GM18951 (cell line): ENCODE results near the gene TRPT1.

Source experiments
- POLR2A ChIP-seq: IDR thresholded peaks from 4 replicates; pipeline ENCODE4 v1.6.1; 2011; ENCODE audit warnings: mild to moderate bottlenecking; ENCODE audit not compliant: insufficient read length, insufficient read depth; ENCODE audit errors: extremely low read depth
- in situ Hi-C: fragments of 300-500 bp; cut with MboI; formaldehyde crosslinking; loops from one replicate; pipeline ENCODE4 v1.12.0; 2022; ENCODE audit warnings: low sequenced_read_pairs, mixed read lengths, inconsistent platforms; ENCODE audit not compliant: unreplicated experiment

The TRPT1 gene, protein sequence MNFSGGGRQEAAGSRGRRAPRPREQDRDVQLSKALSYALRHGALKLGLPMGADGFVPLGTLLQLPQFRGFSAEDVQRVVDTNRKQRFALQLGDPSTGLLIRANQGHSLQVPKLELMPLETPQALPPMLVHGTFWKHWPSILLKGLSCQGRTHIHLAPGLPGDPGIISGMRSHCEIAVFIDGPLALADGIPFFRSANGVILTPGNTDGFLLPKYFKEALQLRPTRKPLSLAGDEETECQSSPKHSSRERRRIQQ

GRCh38 chr11:64225608-64226506, at the start of gene TRPT1, which contains the start of gene NUDT22:
TSS of gene TRPT1 (minus strand) at chr11:64226186. CDS start at chr11:64225860, 326 bp downstream.
TSS of gene NUDT22 (plus strand) at chr11:64226274. CDS start at chr11:64226653, 379 bp downstream.
- peak; percentile 84 for TF ChIP-seq POLR2A
- in situ Hi-C loops, result no loop called here

- no peak for TF ChIP-seq POLR2A
- in situ Hi-C loops, result no loop called here
Observed at GRCh38 chr11:64275031-64275800, 49.2 kb upstream of the TRPT1 start.

GRCh38 chr11:64269540-64270220, 43.7 kb upstream of the TRPT1 start:
- in situ Hi-C loops, result no loop called here
- peak; percentile 75 for TF ChIP-seq POLR2A

- in situ Hi-C loops, result no loop called here
- TF ChIP-seq POLR2A, result no peak
Observed at GRCh38 chr11:64268893-64269539, 43.0 kb upstream of the TRPT1 start.

- TF ChIP-seq POLR2A, result no peak
- in situ Hi-C loops, result no loop called here
Observed at GRCh38 chr11:64268025-64268892, 42.3 kb upstream of the TRPT1 start.

GRCh38 chr11:64267207-64267945, 41.4 kb upstream of the TRPT1 start:
- in situ Hi-C loops, result no loop called here
- TF ChIP-seq POLR2A, result no peak

DNA sequence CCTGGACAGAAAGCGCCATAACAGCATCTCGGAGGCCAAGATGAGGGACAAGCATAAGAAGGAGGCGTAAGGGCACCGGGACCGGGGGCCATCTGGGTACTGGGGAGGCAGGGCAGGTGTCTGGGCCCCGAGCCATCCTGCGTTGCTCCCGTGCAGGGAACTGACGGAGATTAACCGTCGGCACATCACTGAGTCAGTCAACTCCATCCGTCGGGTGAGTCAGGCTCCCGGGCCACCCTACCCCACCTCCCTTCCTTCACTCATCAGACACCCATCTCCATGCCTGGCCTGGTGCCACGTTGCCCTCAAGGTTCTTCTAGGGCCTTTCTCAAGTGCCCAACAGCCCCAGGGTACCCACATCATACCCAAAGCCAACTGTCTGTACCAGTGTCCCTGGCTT, 40.4 kb upstream of the TRPT1 start:
- no peak for TF ChIP-seq POLR2A
- in situ Hi-C loops, result no loop called here

- in situ Hi-C loops, result no loop called here
- no peak for TF ChIP-seq POLR2A
Observed at GRCh38 chr11:64265176-64266160, 39.5 kb upstream of the TRPT1 start.

DNA sequence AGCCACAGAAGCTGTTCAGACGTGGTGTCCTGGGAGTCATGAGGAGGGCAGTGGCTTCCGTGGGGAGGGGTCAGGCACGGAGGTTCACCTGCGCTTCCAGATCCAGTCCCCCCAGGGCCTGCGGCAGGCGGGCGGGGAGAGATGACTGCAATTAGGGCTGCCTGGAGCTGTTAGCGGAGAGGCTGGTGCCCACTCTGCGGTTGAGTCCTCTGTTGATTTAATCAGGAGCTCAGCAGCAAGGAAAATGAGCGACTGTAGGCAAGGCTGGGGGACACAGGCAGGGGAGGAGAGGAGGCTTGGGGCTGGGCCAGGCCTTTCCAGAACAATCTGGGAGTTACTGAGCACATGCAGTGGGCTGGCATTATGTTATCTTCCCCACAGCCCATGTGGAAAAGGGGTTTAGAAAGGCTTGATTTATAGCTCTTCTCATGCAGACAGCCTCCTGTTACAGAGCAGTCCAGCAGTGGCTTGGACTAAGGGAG, 38.4 kb upstream of the TRPT1 start:
- in situ Hi-C loops, result no loop called here
- TF ChIP-seq POLR2A, result no peak

GRCh38 chr11:64263947-64264317, 37.9 kb upstream of the TRPT1 start:
- TF ChIP-seq POLR2A, result no peak
- in situ Hi-C loops, result no loop called here
